Karpas-422 (cell line): ENCODE results near the gene ING3. TPM values are rescaled to one million over a fixed set of nuclear protein-coding genes. Genes with fewer than 3 reads are reported as not detected.
A peak's percentile ranks its signal among the peaks of the same experiment; 100 is the strongest.

ENCODE experiments used
- DNase-seq: peaks from one replicate; pipeline ENCODE4 v3.0.0-alpha.2; 2015
- H2AFZ ChIP-seq: fragments of 200-600 bp; sonication (generic); 2 replicates; pipeline ENCODE4 v1.6.1; 2014; ENCODE audit warnings: antibody characterized with exemption, low read length, mixed read lengths
- H3K27ac ChIP-seq: fragments of 200-600 bp; sonication (generic); 2 replicates; pipeline ENCODE4 v1.5.1; 2014; ENCODE audit warnings: mild to moderate bottlenecking, low read length, moderate library complexity
- H3K27me3 ChIP-seq: fragments of 200-600 bp; sonication (generic); 2 replicates; pipeline ENCODE4 v1.6.1; 2014; ENCODE audit warnings: low read length, mixed read lengths
- H3K36me3 ChIP-seq: fragments of 200-600 bp; sonication (generic); 2 replicates; pipeline ENCODE4 v1.6.1; 2014; ENCODE audit warnings: low read length, mixed read lengths; ENCODE audit not compliant: insufficient read depth
- H3K4me1 ChIP-seq: fragments of 200-600 bp; sonication (generic); 2 replicates; pipeline ENCODE4 v1.6.1; 2014; ENCODE audit warnings: mild to moderate bottlenecking, low read length, mixed read lengths
- H3K4me2 ChIP-seq: fragments of 200-600 bp; sonication (generic); 2 replicates; pipeline ENCODE4 v1.6.1; 2014; ENCODE audit warnings: low read length, low read depth, mild to moderate bottlenecking; ENCODE audit not compliant: poor library complexity, severe bottlenecking
- H3K4me3 ChIP-seq: fragments of 200-600 bp; sonication (generic); 2 replicates; pipeline ENCODE4 v1.5.1; 2014; ENCODE audit warnings: mild to moderate bottlenecking, antibody characterized with exemption, low read length, mixed read lengths
- H3K79me2 ChIP-seq: fragments of 200-600 bp; sonication (generic); 2 replicates; pipeline ENCODE4 v1.6.1; 2014; ENCODE audit warnings: mild to moderate bottlenecking, low read length, mixed read lengths
- H3K9ac ChIP-seq: fragments of 200-600 bp; sonication (generic); 2 replicates; pipeline ENCODE4 v1.6.0; 2014; ENCODE audit warnings: low read length
- H3K9me2 ChIP-seq: fragments of 200-600 bp; sonication (generic), shearing (Covaris generic); replicated peaks from 2 replicates; pipeline ENCODE4 v1.6.0; 2014; ENCODE audit warnings: mild to moderate bottlenecking, low read length, moderate library complexity; ENCODE audit not compliant: insufficient read depth
- H3K9me3 ChIP-seq: fragments of 300-700, 200-600 bp; sonication (generic); 2 replicates; pipeline ENCODE4 v1.6.1; 2014; ENCODE audit warnings: low read length, mixed read lengths
- H4K20me1 ChIP-seq: fragments of 200-600 bp; sonication (generic); 2 replicates; pipeline ENCODE4 v1.6.1; 2014; ENCODE audit warnings: mild to moderate bottlenecking, antibody characterized with exemption, low read length, low read depth; ENCODE audit not compliant: insufficient read depth
- total RNA-seq: library from RNA; depleted of rRNA; stranded (reverse); fragments of >200 nt; shearing (Covaris generic); gene quantifications from 2 replicates; pipeline ENCODE4 v1.2.3, GENCODE V29; 2014; ENCODE audit warnings: low replicate concordance

ING3 gene
- total RNA-seq, 1 experiment from 2014 or later = 20.2 TPM

DNA sequence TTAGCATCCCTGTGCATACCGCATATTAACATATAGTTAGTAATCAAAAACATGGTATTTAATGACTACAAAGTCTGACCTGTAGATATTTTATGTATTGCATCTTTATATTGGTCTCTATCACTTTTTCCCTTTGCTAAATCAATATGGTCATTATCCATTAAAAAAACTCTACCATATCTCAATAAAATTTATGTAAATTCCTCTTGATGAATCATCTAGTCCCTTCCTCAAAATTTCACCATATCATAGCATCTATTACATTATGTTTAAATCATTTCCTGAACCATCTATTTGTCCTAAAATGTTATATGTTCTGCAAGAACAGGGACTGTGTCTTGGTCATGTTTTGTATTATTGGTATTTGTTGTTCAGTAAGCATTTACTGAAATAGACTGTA, 7.7 kb upstream of the ING3 start:
- no peaks in the 10 kb centered on the region for H3K27me3 ChIP-seq
- H3K79me2 ChIP-seq = no peaks in the 10 kb centered on the region
- H3K9ac ChIP-seq = no peak overlapping the region
- H3K4me2 ChIP-seq = no peak overlapping the region
- no peaks in the 10 kb centered on the region for H3K36me3 ChIP-seq
- H3K9me2 ChIP-seq = no peaks in the 10 kb centered on the region
- no peak overlapping the region for H3K27ac ChIP-seq
- H3K4me3 ChIP-seq = no peak overlapping the region
- DNase-seq = no peak
- H3K4me1 ChIP-seq = no peaks in the 10 kb centered on the region
- no peaks in the 10 kb centered on the region for H3K9me3 ChIP-seq
- H4K20me1 ChIP-seq = no peaks in the 10 kb centered on the region
- H2AFZ ChIP-seq = no peak overlapping the region

- H2AFZ ChIP-seq = no peak overlapping the region
Measured at GRCh38 chr7:120944826-120945562, 5.6 kb upstream of the ING3 start.

DNA sequence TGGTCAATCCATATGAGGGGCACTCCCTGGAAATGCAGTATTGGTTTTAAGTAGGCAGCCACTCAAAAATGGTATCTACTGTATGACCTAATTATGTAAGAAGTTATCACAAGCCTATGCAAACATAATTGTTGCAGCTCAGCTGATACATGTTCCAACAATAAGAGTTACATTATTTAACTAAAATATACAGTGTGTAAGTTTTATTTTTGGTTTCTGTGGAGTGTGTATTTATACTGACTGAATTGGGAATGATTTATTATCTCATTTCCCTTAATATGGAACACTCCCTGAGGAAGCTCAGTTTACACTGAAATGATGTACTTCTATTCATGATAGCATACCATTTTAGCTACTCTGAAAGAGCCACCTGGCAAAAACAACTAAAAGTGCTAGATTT, 2.6 kb upstream of the ING3 start:
- no peak overlapping the region for H2AFZ ChIP-seq
- no peak overlapping the region for H3K4me3 ChIP-seq
- no peak for DNase-seq
- no peak overlapping the region for H3K4me2 ChIP-seq
- no peaks in the 10 kb centered on the region; the same call in 1 of the 2 replicates for H4K20me1 ChIP-seq
- H3K9me2 ChIP-seq = no peaks in the 10 kb centered on the region
- no peak overlapping the region for H3K27ac ChIP-seq
- H3K9ac ChIP-seq = no peak overlapping the region
- H3K4me1 ChIP-seq = peaks cover 22% of the 10 kb centered on the region
- peaks cover 4% of the 10 kb centered on the region; the same call in 1 of the 2 replicates for H3K36me3 ChIP-seq
- peaks cover 18% of the 10 kb centered on the region for H3K79me2 ChIP-seq
- no peaks in the 10 kb centered on the region for H3K9me3 ChIP-seq
- no peaks in the 10 kb centered on the region for H3K27me3 ChIP-seq

More at GRCh38 chr7:120944826-120945562, 5.6 kb upstream of the ING3 start:
- H4K20me1 ChIP-seq = no peaks in the 10 kb centered on the region
- H3K9me2 ChIP-seq = no peaks in the 10 kb centered on the region
- H3K4me3 ChIP-seq = no peak overlapping the region
- H3K27ac ChIP-seq = no peak overlapping the region
- H3K9me3 ChIP-seq = no peaks in the 10 kb centered on the region
- H3K4me2 ChIP-seq = no peak overlapping the region
- H3K27me3 ChIP-seq = no peaks in the 10 kb centered on the region
- no peak overlapping the region for H3K9ac ChIP-seq
- peaks cover 8% of the 10 kb centered on the region for H3K4me1 ChIP-seq
- H3K36me3 ChIP-seq = no peaks in the 10 kb centered on the region
- no peak for DNase-seq
- H3K79me2 ChIP-seq = no peaks in the 10 kb centered on the region

DNA sequence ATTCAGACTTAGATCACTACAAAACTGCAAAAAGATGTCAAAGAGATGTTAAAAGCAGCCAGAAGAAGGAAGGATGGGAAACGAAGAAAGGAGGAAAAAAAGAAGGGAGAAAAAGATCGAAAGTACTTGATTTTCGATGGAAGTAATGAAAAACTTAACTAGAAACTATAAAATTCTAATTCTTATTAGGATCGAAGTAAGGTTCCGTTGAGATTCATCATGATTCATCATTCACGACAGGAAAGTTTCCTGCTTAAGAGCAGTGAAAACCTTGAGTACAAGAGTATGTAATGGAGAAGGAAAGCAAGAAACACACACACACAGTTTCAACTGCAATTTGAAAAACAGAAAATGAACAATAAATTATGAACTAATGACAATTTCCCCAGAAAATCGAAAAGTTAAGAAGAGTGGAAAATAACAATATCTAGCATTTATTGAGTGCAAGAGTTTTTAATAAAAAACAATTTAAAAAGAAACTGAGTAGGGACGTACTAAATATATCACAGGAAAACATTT, 1.1 kb upstream of the ING3 start:
- H3K27me3 ChIP-seq = no peaks in the 10 kb centered on the region
- no peak overlapping the region for H3K27ac ChIP-seq
- no peak for DNase-seq
- H2AFZ ChIP-seq = peak overlapping the region; percentile 69
- H3K4me3 ChIP-seq = peak overlapping the region; percentile 93
- H4K20me1 ChIP-seq = no peaks in the 10 kb centered on the region; the same call in 1 of the 2 replicates
- H3K4me2 ChIP-seq = peak overlapping the region; percentile 83
- H3K36me3 ChIP-seq = peaks cover 13% of the 10 kb centered on the region
- H3K9me3 ChIP-seq = no peaks in the 10 kb centered on the region
- peaks cover 22% of the 10 kb centered on the region for H3K4me1 ChIP-seq
- H3K9ac ChIP-seq = peak overlapping the region; percentile 62
- H3K9me2 ChIP-seq = no peaks in the 10 kb centered on the region
- peaks cover 24% of the 10 kb centered on the region for H3K79me2 ChIP-seq

DNA sequence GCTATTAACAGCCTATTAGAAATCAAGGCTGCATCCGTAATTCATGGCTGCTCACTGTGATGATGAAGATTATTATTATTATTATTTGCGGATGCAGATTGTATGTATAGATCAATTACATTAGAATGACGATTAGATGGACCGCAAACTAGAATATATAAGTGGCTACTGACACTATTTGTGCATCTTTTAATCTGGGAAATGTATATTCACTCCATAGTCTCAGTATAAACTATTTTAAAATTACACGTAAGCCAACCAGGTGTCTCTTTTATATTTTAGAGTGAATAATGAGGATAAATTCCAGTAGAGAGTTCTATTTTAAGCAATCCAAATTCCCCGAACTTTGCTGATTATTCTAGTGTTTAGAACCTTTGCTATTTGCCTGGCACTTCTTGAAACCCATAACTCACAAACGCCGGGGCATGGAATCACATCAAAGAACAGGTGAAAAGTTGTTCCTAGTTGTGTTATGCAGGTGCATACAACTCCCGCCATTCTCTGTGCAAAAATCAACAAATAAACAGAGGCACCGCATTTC, 509 bp upstream of the ING3 start:
- peak overlapping the region; percentile 93 for H3K4me3 ChIP-seq

GRCh38 chr7:120951309-120951699, 727 bp downstream of the ING3 start:
- no peaks in the 10 kb centered on the region for H3K27me3 ChIP-seq
- H3K9me2 ChIP-seq = no peaks in the 10 kb centered on the region
- H3K4me1 ChIP-seq = peaks cover 22% of the 10 kb centered on the region
- H3K79me2 ChIP-seq = peaks cover 24% of the 10 kb centered on the region
- DNase-seq = no peak
- no peaks in the 10 kb centered on the region for H3K9me3 ChIP-seq
- H4K20me1 ChIP-seq = no peaks in the 10 kb centered on the region; the same call in 1 of the 2 replicates
- H3K4me2 ChIP-seq = peak overlapping the region; percentile 91
- peak overlapping the region; percentile 94 for H3K9ac ChIP-seq
- no peak overlapping the region for H2AFZ ChIP-seq
- peak overlapping the region; percentile 45 for H3K27ac ChIP-seq
- peak overlapping the region; percentile 93 for H3K4me3 ChIP-seq
- H3K36me3 ChIP-seq = peaks cover 30% of the 10 kb centered on the region

More for the DNA sequence above, 509 bp upstream of the ING3 start:
- no peak overlapping the region for H3K27ac ChIP-seq
- peak; percentile 46 for DNase-seq
- H3K9ac ChIP-seq = peak overlapping the region; percentile 62
- H3K27me3 ChIP-seq = no peaks in the 10 kb centered on the region
- H4K20me1 ChIP-seq = no peaks in the 10 kb centered on the region; the same call in 1 of the 2 replicates
- H3K4me2 ChIP-seq = peak overlapping the region; percentile 83
- H3K36me3 ChIP-seq = peaks cover 19% of the 10 kb centered on the region
- H3K79me2 ChIP-seq = peaks cover 24% of the 10 kb centered on the region
- no peaks in the 10 kb centered on the region for H3K9me2 ChIP-seq
- no peaks in the 10 kb centered on the region for H3K9me3 ChIP-seq
- peaks cover 22% of the 10 kb centered on the region for H3K4me1 ChIP-seq
- peak overlapping the region; percentile 69 for H2AFZ ChIP-seq

- peaks cover 22% of the 10 kb centered on the region for H3K4me1 ChIP-seq
- peaks cover 24% of the 10 kb centered on the region for H3K79me2 ChIP-seq
- H3K9ac ChIP-seq = peak overlapping the region; percentile 94
- H3K36me3 ChIP-seq = peaks cover 32% of the 10 kb centered on the region
- H3K4me2 ChIP-seq = peak overlapping the region; percentile 91
- H2AFZ ChIP-seq = no peak overlapping the region
- H3K9me3 ChIP-seq = no peaks in the 10 kb centered on the region
- peak overlapping the region; percentile 93 for H3K4me3 ChIP-seq
- H3K9me2 ChIP-seq = no peaks in the 10 kb centered on the region
- DNase-seq = no peak
- H4K20me1 ChIP-seq = no peaks in the 10 kb centered on the region; the same call in 1 of the 2 replicates
- H3K27ac ChIP-seq = peak overlapping the region; percentile 45; the same call in 1 of the 2 replicates
- no peaks in the 10 kb centered on the region for H3K27me3 ChIP-seq
Measured at GRCh38 chr7:120951826-120952225, 1.2 kb downstream of the ING3 start.

DNA sequence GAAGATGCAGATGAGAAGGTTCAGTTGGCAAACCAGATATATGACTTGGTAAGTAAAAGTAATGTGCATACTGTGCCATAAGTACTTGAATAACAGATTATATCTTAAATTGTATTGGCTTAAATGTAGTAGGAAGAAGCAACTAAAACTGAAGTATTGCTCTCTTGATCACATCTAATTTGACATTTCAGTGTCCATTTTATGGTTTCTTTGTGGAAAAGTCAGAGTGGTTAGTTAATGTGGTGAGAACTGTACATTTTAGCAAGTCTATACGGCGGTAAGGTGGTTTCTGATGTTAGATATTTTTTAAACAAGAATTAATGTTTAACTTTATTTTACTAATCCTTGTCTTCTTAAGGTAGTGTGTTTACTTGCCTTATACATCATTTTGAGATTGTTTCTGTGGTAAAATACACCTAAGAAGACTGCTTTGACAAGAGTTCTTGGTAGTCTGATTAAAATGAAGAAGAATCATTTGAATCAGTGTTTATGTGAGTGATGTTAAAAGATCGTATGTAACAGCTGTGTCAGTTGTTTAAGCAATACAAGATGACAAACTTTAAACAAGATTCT, 5.1 kb downstream of the ING3 start:
- Histone ChIP-seq H3K79me2 (peaks cover 24% of the 10 kb centered on the region), H3K4me3 (no peak overlapping the region)

More for the DNA sequence above, 5.1 kb downstream of the ING3 start:
- no peaks in the 10 kb centered on the region for H3K27me3 ChIP-seq
- peaks cover 32% of the 10 kb centered on the region for H3K36me3 ChIP-seq
- H3K27ac ChIP-seq = no peak overlapping the region
- no peaks in the 10 kb centered on the region; the same call in 1 of the 2 replicates for H4K20me1 ChIP-seq
- H3K4me2 ChIP-seq = no peak overlapping the region
- no peaks in the 10 kb centered on the region for H3K9me2 ChIP-seq
- DNase-seq = no peak
- no peak overlapping the region for H2AFZ ChIP-seq
- peaks cover 16% of the 10 kb centered on the region for H3K4me1 ChIP-seq
- H3K9me3 ChIP-seq = no peaks in the 10 kb centered on the region
- H3K9ac ChIP-seq = no peak overlapping the region
